Measurements from ENCODE around the gene NEIL1. TPM values are rescaled to one million over a fixed set of nuclear protein-coding genes. Genes with fewer than 3 reads are reported as not detected.

The NEIL1 gene
- total RNA-seq, 4 donors from 2014 or later: 25.2 to 71.9 (median 48.8) TPM

DNA sequence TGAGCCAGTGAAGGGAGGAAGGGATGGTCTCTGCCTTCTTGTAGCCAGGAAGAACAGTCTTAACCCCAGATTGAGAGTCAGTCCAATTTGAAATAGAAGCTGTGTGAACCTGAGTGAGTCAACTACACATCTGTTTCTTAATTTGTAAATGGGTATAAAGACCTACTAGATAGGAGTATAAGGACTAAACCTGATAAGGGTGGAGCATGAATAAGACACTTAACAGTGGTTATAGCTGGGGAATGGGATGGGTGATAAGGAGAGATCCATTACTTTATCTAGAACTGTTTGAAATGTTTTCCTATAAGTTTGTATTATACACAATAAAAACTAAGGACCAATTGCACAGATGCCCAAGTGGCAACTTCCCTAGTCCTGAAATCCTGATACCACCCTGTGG lies 20.2 kb downstream of the NEIL1 start:
- Histone ChIP-seq H3K27ac (peak overlapping the region in 1 of 3 donors; percentile 95), H3K36me3 (peaks cover 17 to 46% of the 10 kb centered on the region in 2 donors)

GRCh38 chr15:75367406-75367912 lies 20.6 kb downstream of the NEIL1 start:
- peaks cover 18 to 42% of the 10 kb centered on the region in 2 donors for H3K36me3 ChIP-seq
- intact Hi-C loops (cut with DNase I): loop anchor here (5.0 to 10.0 kb wide), 3 partner anchors 85 to 315 kb away; partner anchors contain the start of gene SIN3A
- H3K27ac ChIP-seq: peak overlapping the region in 2 of 3 donors; percentile 25 to 95
- no peak for DNase-seq
- peak overlapping the region in 1 of 3 donors; percentile 88 for H3K4me3 ChIP-seq (replicated peaks in 1 of 3)
- 41% methylated on average over 7 of the region's 7 CpGs for WGBS, 2 donors
- H3K27me3 ChIP-seq: no peaks in the 10 kb centered on the region
- H3K4me1 ChIP-seq: peaks cover 13 to 18% of the 10 kb centered on the region in 2 donors
- no peak for TF ChIP-seq POLR2A (IDR thresholded peaks at IDR 0.05)
- TF ChIP-seq CTCF (IDR thresholded peaks at IDR 0.05): peak in 2 of 6 experiments; percentile 52 to 86
- no peaks in the 10 kb centered on the region for H3K9me3 ChIP-seq

More for the DNA sequence above, 20.2 kb downstream of the NEIL1 start:
- Histone ChIP-seq H3K9me3 (no peaks in the 10 kb centered on the region), H3K4me1 (peaks cover 13 to 18% of the 10 kb centered on the region in 2 donors), H3K4me3 (replicated peaks in 1 of 3) (no peak overlapping the region), H3K27me3 (no peaks in the 10 kb centered on the region)
- TF ChIP-seq POLR2A (IDR thresholded peaks at IDR 0.05) (no peak), CTCF (IDR thresholded peaks at IDR 0.05) (no peak)
- DNase-seq: no peak
- intact Hi-C loops (cut with DNase I): loop anchor here (5.0 to 10.0 kb wide), 3 partner anchors 85 to 315 kb away; partner anchors contain the start of gene SIN3A

GRCh38 chr15:75367913-75368688 lies 21.3 kb downstream of the NEIL1 start, which contains the start of gene MAN2C1:
Gene MAN2C1 (minus strand): TSS chr15:75368607. CDS start chr15:75368583, 24 bp downstream.
- Histone ChIP-seq H3K36me3 (peaks cover 18 to 46% of the 10 kb centered on the region in 2 donors), H3K9me3 (no peaks in the 10 kb centered on the region), H3K27me3 (no peaks in the 10 kb centered on the region), H3K4me1 (peaks cover 13 to 18% of the 10 kb centered on the region in 2 donors), H3K27ac (peak within 1 kb of the TSS; percentile 88 to 95 (median 91)), H3K4me3 (replicated peaks in 1 of 3) (peak within 1 kb of the TSS; percentile 58 to 88 (median 87))
- TF ChIP-seq CTCF (IDR thresholded peaks at IDR 0.05): peak in 5 of 6 experiments; percentile 10 to 88 (median 78)
- TF ChIP-seq POLR2A (IDR thresholded peaks at IDR 0.05): peak; percentile 46 to 90
- peak; percentile 98 for DNase-seq
- intact Hi-C loops (cut with DNase I): loop anchor here (5.0 to 10.0 kb wide), 3 partner anchors 84 to 314 kb away; partner anchors contain the start of gene SIN3A
- 0 to 1% methylated on average over 15 to 20 of the region's 67 CpGs for WGBS, 2 donors

GRCh38 chr15:75368689-75369239 lies 21.9 kb downstream of the NEIL1 start:
- H3K27me3 ChIP-seq: no peaks in the 10 kb centered on the region
- peak in 1 of 2 donors; percentile 23 for DNase-seq
- H3K36me3 ChIP-seq: peaks cover 18 to 45% of the 10 kb centered on the region in 2 donors
- 5 to 6% methylated on average over 20 to 23 of the region's 23 CpGs for WGBS, 2 donors
- peak overlapping the region; percentile 88 to 95 (median 91) for H3K27ac ChIP-seq
- intact Hi-C loops (cut with DNase I): loop anchor here (5.0 to 10.0 kb wide), 3 partner anchors 84 to 314 kb away; partner anchors contain the start of gene SIN3A
- peak overlapping the region; percentile 58 to 88 (median 87) for H3K4me3 ChIP-seq (replicated peaks in 1 of 3)
- no peaks in the 10 kb centered on the region for H3K9me3 ChIP-seq
- TF ChIP-seq CTCF (IDR thresholded peaks at IDR 0.05): no peak
- TF ChIP-seq POLR2A (IDR thresholded peaks at IDR 0.05): no peak
- peaks cover 13 to 18% of the 10 kb centered on the region in 2 donors for H3K4me1 ChIP-seq

Data from thyroid gland (tissue), 4 donors.